NCI-H524 (cell line): ENCODE data around the gene AGXT.
A peak's percentile ranks its signal among the peaks of the same experiment; 100 is the strongest.

Experiments
- DNase-seq, 2 experiments: peaks; one replicate each; lab custom pipeline; 2025; lab: John Stamatoyannopoulos, UW

AGXT gene

DNA sequence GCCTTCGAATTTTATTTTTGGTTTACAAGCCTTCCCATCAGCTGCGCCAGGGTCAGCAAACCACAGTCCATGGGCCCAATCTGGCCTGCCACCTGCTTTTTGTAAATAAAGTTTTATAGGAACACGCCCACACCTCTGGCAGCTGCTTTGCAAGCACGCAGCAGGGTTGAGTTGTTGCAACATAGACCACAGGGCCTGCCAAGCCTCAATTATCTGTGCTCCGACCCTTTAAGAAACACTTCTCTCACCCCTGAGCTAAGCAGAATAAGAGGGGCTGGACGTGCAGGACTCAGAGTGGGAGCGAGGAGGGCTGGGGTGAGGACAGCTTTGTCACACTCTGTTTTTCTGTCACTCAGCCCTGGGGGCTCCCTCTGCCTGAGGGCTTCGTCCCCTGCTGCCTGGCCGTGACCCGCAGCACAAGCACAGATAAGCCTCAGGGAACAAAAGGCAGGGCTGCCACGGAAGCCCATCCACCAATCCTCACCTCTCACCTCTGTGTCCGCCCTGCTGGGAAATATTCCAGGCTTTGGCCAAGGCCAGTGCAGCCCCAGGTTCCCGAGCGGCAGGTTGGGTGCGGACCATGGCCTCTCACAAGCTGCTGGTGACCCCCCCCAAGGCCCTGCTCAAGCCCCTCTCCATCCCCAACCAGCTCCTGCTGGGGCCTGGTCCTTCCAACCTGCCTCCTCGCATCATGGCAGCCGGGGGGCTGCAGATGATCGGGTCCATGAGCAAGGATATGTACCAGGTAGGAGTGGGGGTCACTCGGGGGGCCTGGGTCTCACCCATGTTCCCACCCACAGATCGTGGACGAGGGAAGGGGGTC, at the start of gene AGXT:
TSS of gene AGXT (plus strand) at position 539 of the 823 bp plus-strand sequence. CDS start at position 581, 42 bp downstream.
- peak in 1 of 2 experiments; percentile 20 for DNase-seq

DNA sequence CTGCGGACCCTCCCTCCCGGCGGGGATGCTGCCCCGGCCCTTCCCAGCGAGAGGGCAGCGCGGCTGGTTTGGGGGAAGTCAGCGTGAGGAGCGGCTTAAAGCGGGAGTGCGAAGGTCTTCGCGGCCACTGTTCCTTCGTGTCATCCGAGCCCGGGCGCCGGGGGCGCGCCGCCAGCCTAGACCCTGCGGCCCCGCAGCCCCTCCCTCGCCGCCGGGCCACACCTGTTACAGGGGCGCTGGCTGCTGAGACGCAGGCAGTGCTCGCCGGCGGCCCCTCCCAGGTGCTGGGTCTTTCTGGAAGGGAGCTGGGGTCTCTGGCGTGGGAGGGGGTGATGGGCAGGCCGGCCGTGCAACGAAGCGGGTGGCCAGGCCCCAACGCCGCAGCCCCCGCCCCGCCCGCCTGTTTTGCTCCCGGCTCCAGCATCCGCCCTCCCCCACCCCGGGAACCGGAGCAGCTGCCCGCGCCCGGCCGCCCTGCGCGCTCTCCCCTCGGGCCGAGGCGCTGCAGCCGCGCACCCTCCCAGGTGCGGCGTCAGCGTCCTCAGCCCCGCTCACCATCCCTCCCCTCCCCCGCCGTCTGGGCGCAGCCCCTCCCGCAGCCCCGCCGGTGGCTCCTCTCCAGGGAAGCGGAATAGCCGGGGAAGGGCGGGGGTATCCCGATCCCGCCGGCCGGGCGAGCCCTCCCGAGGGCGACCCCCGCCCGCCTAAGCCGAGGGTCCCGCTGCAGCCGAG, 49.3 kb upstream of the AGXT start:
- DNase-seq: peak in 1 of 2 experiments; percentile 31

DNA sequence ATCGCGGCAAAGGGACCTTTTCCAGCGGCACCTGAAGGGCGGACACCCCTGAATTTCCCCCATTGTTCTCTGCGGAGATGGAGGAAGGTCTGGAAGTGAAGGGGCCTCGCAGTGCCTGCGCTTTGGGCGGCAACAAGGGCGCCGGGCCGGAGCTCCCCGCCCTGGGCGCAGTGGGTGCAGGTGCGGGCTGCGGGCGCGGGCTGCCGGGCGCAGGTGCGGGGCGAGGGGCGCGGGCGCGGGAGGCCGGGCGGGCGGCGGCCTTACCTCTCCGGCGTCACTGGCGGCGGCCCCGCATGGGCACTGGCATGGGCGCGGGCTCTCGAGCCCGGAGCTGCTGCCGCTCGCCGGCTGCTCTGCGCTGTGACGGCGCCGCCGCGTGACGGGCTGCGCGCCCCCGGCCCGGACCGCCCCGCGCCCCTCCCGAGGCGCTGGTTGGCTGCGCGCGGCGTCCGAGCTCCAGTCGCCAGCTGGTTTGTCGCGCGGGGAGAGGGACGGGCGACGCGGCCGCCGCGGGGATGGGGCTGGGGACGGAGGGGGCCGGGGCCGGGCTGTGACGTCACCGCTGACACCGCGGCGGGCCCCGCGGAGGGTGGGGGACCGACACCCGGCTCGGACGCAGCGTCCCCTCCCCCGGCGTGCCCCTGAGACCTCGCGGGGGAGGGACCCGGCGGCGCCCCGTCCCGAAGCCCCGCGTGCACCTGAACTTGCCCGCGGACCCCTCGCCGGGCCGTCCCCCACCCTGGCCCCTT, 48.6 kb upstream of the AGXT start, which contains the start of gene KIF1A:
TSS of gene KIF1A (minus strand) at position 362 of the 749 bp plus-strand sequence. CDS start 22,467 bp downstream, outside the sequence.
- DNase-seq: peak; percentile 55 to 87

DNA sequence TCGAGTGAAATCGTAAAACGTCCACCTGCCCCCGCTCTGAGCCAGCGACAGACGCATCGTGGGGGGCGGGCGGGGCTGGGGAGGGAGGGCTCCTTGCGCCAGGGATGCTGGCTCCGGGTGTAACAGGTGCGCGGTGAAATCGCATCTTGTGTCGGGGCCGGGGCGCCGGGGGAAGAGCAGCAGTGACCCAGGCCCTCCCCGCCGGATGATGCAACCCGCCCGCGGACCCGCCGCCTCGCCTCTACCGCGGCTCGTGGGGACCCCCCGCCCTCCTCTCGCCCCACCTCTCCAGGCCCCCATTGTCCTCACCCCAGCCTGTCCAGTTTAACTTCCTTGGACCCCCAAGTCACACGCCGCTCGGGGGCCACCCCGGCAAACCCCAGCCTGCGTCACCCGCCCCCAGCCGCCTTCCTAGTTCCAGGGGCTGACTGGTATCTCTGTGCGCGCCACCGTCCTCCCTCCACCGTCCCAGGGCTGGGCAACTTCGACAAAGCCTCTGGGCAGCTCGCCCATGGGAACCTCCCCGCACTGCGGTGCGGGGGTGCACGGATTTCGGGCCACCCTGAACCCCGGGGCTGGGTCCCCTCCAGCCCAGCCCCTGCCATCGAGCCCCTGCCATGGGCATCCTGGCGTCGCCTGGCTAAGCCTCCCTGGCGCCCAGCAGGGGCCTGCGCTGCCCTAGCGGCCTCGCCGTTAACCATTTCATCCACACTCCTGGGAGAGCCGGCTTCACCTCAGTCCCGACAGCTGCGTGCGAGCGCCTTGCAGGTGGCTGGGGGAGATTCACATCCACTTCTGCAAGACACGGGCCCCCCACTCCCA, 47.8 kb upstream of the AGXT start:
- DNase-seq: peak; percentile 80 to 83

DNA sequence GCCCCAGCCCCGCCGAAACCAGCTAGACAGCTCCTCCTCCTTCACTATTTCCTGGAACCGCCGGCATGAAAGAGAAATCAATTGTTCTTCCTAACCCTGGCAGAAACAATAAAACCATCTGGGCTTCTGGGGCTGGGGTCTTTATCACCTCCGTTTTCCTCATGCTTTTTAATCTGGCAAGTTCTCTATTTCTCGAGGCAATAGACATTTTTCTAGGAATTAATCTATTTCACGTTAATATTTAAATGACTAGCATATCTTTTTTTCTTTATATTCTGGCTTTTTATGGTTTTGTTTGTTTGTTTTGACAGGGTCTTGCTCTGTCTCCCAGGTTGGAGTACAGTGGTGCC, 47.2 kb upstream of the AGXT start:
- DNase-seq: no peak

DNA sequence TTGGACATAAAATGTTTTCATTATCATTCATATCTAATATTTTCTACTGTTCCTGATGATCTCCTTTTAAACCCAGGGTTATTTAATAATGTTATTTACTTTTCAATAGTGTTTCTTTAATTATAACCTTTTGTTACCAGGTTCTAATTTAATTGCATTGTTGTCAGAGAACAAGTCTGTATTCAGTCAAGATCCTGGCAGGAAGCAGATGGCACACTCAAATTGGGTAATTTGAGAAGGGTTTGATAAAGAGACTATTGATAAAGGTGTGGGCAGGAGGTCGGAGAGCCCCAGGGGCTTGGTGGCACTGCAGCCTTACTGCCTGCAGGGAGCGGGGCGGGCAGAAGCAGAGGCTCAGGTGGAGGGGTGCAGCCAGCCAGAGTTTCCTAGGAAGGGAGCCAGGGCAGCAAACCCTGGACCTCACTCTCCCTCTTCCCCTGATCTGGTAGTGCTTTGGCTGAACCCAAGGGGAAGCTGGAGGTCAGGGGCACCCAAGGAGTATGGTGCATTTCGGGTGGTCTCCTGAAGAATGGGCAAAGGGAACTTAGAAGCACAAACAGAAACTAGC, 46.3 kb upstream of the AGXT start:
- peak; percentile 7 to 50 for DNase-seq

DNA sequence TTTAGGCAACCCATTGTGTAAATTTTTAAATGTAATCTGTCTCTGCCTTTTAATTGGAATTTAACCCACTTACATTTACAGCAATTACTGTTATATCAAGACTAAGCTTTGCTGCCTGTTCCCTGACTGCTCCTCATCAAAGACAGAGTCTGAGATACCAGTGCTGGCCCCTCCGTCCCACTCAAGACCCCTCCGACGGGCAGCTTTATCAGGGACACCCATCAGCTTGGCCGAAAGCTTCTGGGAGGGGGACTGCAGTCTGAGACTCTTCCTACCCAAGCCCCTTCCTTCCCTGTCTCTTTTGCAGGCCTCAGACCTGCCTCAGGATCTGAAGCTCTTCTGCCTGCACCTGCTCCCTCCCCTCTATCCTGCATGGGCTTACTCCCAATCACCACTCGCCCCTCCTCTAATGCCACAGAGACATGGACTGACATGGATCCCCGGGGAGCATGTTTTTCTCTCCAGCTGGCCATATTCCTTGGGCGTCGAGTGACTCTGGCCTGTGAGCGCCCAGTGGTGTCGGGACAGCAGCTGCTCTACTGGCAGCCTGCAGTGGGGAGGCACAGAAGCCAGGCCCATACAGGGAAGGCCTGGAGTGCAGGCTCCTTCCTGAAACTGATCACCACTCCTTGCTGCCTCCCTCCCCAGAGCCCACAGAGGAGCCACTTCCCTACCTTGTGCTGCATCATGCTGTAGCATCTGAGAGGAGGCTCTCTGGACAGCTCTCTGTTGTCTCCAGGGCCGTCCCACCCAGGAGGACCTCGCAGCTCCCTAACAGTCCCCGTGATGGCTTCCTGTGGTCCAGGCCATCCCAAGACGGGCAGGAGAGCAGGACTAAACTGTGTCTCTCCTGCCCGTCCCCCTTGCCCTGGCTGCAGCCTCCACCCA, 44.9 kb upstream of the AGXT start:
- DNase-seq: peak in 1 of 2 experiments; percentile 20

DNA sequence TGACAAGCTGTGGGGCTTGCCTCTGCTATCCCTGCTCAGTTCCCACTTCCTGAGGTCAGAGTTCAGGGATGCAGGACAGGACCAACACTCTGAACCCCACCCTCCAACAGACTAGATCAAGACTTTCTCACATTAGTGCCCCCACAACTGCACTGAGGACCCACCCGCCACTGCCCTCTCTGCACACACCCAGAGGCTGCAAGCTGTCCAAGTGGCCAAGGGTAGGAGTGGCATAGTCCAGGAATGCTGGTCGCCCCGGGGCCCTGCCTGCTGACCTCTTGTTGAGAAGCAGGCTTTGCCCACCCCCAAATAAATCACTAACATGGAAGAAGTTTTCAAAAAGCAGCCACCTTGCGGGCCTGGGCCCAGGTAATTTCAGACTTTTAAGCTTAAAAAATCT, 43.1 kb upstream of the AGXT start:
- no peak for DNase-seq

DNA sequence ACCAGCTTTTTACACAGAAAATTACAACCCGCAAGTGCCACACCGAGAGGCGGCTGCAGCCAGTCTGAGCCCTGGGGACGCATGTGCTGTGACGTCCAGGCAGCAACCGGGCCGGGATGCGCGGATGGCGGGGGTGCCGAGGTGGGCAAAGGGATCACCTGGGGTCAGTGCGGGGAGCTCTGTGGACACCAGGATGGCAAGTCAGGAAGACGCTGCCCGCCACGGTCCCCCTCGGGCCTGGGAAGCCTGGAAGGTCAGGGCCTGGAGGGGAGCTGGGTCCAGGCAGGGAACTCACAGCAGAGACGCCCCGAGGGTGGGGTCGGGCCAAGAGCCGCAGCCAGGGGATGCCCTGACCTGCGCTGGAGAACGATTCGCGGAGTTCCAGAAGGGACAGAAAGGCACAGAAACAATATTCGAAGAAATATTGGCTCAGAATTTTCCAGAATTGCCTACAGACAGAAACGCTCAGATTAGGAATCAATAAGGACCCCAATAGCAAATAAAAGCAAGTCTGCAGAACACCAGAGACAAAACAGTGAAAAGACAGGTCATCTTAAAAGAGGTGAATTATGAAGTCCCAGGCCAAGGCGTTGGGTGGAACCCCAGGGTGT, 36.9 kb upstream of the AGXT start:
- DNase-seq: no peak

DNA sequence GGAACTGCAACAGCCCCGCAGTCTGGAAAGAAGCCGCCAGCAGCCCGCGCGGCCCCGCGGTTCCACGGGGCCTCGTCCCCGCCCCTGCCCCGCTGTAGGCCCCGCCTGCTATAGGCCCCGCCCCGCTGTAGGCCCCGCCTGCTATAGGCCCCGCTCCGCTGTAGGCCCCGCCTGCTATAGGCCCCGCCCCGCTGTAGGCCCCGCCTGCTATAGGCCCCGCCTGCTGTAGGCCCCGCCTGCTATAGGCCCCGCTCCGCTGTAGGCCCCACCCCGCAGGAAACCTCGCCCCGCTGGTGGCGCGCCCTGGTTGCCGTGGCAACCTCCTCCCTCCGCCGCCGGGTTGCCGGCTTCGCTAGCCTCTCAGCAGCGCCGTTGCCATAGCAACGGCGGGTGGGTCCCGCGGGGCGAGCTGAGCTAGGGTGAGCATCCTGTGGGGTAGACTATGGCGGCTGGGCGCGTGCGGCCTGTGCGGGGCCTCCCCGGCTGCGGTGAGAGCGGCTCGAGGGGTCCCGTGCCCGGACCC, 36.4 kb upstream of the AGXT start:
- peak; percentile 90 to 96 for DNase-seq

DNA sequence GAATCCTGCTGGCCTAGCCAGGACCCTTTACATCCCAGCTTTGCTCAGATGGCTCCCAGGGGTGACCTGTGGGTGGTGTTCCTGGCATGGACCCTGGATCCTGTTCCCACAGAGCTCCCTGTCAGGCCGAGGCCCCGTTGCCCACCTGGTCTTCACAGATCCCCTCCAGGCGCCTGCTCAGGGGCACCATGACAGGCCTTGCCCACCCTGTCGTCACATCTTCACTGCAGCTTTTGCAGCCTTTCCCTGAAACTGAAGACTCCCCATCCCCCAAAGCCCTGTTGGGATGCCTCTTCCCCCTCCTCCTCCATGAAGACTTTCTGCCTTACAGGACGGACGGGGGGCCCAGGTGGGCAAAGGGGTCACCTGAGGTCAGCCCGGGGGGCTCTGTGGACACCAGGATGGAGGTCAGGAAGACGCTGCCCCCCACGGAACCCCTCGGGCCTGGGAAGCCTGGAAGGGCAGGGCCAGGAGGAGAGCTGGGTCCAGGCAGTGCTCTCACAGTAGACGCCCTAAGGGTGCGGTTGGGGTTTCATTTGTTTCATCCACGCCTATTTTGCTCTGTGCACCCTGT, 35.6 kb upstream of the AGXT start:
- no peak for DNase-seq

DNA sequence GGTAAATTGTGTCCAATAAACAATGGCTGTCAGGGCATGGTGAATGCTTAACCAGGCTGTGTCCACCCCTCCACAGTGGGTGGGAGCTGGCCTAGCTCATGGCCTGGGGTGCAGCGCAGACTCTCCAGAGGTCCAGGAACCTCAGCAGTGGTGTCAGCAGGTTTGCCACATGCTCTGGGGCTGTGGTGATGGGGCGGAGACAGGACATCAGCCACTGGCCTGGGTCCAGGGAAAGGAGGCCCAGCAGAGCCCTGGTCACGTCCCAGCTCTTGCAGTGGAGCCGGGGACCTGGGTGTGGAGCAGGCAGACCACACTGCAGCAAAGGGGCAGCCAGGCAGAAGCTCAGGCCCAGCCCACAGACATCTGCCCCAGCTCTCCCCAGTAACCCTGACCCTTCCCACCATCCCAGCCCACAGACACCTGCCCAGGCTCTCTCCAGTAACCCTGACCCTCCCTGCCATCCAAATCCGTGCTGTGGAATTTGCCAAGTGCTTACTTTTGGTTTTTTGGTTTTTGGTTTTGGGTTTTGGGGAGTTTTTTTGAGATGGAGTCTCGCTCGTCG, 34.8 kb upstream of the AGXT start:
- no peak for DNase-seq

DNA sequence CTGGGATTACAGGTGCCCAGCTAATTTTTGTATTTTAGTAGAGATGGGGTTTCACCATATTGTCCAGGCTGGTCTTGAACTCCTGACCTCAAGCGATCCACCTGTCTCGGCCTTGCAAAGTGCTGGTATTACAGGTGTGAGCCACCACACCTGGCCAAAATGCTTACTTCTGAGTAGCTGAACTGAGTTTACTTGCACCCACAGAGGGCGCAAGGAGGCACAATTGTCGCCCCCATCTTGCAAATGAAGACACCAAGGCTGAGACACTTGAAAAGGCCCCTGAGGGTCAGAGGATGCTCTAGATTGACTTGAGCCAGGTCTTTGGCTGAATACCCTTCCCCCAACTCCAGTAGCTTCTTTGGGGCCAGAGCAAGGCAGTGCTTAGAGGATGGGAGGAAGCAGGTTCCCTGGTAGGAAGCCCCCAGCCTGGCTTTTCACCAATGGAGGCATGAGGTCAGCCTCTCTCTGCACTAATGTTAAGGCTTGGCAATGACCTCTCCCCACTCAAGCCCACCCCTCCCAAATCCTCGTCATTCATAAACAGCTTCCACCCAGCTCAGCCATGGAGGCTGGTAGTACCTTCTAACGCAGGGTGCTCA, 34.1 kb upstream of the AGXT start:
- DNase-seq: no peak

DNA sequence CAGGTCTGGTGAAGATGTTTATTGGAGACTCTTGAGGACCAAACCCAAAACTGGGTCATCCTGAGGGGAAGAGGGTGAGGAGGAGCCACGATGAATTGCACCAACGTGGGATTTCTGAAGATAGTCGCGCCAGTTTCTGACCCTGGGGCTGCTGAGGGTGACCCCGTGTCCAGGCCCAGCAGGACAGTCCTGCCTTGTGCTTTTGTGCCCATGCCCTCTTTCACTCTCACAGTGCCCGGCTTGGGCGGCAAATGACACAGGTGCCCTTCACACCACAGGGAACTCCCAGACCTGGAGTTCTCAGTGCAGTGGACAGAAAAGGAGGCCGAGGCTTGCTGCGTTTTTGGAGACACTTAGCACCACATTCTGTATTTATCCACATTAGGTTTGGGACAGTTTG, 33.1 kb upstream of the AGXT start:
- no peak for DNase-seq

DNA sequence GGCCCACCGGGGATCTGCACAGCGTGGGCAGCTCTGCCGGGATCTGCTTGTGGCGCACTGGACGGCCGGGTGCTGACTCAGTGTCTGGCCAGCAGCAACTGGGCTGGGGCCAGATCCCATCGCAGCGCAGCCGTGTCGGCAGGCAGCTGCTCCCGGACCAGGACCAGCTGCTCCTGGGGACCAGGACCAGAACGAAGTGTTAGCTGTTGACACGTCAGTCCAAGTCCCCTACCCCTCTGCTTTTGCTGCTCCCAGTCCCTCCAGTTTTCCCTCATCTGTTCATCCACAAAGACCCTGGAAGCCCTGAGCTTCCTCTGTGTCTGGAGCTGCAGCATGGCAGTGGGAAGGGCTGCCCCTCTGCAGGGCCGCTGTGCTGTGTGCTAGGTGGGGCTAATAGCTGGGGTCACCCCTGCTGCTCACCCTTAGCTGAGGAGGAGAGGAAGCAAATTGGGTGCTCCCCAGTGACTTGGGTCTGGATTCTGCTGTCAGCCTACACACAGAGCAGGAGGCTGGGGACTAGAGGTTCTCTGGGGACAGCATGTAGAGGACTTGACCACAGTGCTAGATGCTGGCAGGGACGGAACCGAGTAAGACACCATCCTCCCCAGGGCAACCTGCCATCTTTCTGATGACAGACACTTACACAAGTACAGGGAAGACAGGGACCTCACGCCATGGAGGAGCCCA, 31.7 kb upstream of the AGXT start:
- no peak for DNase-seq

DNA sequence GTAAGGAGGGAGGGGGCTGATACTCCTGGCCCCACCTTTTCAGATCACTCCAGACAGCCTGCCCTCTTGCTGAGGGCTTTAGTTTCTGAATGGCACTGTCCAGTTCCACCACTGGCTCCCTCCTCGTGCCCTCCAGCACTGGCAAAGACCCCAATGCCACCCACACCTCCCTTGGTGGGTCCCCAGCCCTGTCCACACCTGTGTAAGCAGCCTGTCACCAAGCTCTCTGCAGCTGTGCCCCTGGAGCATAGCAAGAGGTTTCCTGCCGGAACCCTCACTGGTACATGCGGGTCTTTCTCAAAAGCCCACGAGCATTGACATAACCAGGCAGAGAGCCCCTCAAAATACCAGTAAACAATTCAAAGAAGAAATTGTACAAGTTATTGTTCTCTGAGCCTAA, 31.0 kb upstream of the AGXT start:
- DNase-seq: no peak

DNA sequence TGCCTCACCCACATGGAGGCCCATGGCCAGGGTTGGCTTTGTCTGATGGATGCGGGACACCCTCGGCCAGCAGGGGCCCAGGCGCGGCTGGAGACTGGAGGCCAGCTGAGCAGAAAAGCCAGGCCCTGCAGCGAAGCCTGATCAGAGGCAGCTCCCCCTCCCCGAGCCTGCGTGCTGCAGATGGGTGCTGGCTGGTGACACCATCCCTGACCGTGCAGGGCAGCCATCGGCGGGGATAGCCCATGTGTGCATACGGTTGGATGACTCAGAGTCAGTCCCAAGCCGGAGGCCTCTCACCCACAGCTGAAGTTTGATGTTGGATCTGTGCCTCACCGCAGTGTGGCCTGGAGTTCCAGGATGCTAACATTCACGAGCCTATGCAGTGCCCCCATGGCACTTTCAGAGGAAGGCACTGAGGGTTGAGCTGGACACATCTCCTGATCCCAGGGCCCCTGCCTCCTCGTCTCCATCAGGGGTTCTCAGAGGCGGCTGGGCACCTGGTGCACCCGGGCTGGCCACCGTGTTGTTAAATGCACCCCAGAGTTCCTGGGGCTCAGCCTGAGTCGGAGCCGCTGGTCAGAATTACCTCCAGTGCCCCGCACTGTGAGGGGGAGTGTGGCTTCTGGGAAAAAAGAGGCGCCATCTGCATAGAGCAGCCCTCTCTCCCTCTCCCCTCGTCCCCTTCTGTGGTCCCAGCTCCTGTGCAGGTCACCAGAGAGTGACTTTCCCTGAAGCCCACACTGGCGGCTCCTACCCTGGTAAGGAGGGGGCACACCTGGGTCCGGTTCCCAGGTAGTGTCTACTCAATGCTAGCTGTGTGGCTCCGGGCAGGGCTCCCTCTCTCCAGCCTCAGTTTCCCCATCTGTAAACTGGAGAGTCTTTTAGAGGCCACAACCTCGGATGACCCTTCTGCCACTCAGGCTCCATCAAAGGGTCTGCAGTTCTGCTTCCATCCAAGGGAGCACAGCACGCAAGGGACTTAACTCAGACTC, 29.2 kb upstream of the AGXT start:
- DNase-seq: no peak
